Osteocyte (in vitro differentiated cells): ENCODE results near the gene ATG4A. TPM values are rescaled to one million over a fixed set of nuclear protein-coding genes. Genes with fewer than 3 reads are reported as not detected.

Experiments
- DNase-seq: peaks from one replicate; pipeline ENCODE4 v3.0.0; 2021; ENCODE audit warnings: mixed read lengths; ENCODE audit not compliant: unreplicated experiment; ENCODE audit errors: extremely low spot score
- H3K27ac Mint-ChIP-seq: one replicate; pipeline ENCODE4 v1.8.0; 2021; ENCODE audit warnings: mild to moderate bottlenecking, mixed read lengths; ENCODE audit not compliant: unreplicated experiment
- H3K27me3 Mint-ChIP-seq: one replicate; pipeline ENCODE4 v1.8.0; 2021; ENCODE audit warnings: mixed read lengths; ENCODE audit not compliant: unreplicated experiment
- H3K36me3 Mint-ChIP-seq: one replicate; pipeline ENCODE4 v1.8.0; 2021; ENCODE audit warnings: mixed read lengths; ENCODE audit not compliant: unreplicated experiment
- H3K4me1 Mint-ChIP-seq: one replicate; pipeline ENCODE4 v1.8.0; 2021; ENCODE audit warnings: mixed read lengths; ENCODE audit not compliant: unreplicated experiment
- H3K4me3 Mint-ChIP-seq: one replicate; pipeline ENCODE4 v1.8.0; 2021; ENCODE audit warnings: mild to moderate bottlenecking, moderate library complexity, mixed read lengths; ENCODE audit not compliant: unreplicated experiment
- H3K9me3 Mint-ChIP-seq: one replicate; pipeline ENCODE4 v1.8.0; 2021; ENCODE audit warnings: mixed read lengths; ENCODE audit not compliant: unreplicated experiment
- CTCF ChIP-seq: fragments of 200-600 bp; sonication (generic); IDR thresholded peaks from 2 replicates; pipeline ENCODE4 v1.5.0; 2021; ENCODE audit warnings: antibody characterized with exemption, mild to moderate bottlenecking, moderate library complexity
- total RNA-seq: library from RNA; stranded (reverse); gene quantifications from 2 replicates; pipeline ENCODE4 v1.2.1, GENCODE V29; 2021

ATG4A gene
- total RNA-seq, 1 donor from 2014 or later: 14.2 TPM

GRCh38 chrX:108088511-108088910, 3.1 kb upstream of the ATG4A start:
- H3K4me1 Mint-ChIP-seq: peaks cover 13% of the 10 kb centered on the region
- peaks cover 29% of the 10 kb centered on the region for H3K36me3 Mint-ChIP-seq
- no peaks in the 10 kb centered on the region for H3K27me3 Mint-ChIP-seq
- H3K9me3 Mint-ChIP-seq: no peaks in the 10 kb centered on the region
- TF ChIP-seq CTCF: no peak
- no peak overlapping the region for H3K27ac Mint-ChIP-seq
- no peak overlapping the region for H3K4me3 Mint-ChIP-seq
- DNase-seq: no peak

DNA sequence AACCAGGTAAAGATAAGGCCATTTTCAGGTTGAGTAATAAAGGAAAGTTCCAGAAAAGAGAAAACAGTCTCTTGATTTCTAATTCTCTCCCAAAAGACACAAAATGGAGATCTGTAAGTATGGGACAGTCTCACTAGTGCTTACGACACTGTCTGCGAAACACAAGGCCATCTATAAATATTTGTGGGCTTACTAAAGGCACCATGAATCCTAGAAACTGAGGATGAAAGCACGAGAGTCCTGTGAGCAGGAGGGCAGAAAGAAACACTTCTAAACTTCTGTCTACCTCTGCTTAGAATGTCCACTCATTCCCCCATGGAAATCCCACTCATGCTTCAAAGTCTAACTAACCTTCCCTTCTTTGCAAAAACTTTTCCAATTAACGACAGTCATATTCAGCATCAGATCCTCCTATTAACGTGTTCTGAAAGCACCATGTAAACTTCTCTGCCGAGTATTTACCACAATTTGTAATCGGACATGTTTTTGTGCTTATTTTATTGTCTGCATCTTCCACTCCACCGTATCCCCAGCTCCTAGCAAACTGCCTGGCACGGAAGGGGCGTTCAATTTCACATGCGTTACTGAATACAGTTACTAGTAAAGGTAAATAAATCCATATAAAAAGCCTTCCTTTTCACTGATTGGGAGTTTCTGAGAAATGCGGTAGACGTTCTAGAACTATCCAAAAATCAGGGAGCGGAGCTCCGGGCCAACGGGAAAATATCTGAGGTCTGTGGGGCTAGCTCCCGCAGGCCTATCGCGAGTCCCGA, 901 bp upstream of the ATG4A start:
- Mint-ChIP-seq H3K9me3 (no peaks in the 10 kb centered on the region), H3K27me3 (no peaks in the 10 kb centered on the region), H3K36me3 (peaks cover 17% of the 10 kb centered on the region), H3K4me3 (no peak overlapping the region), H3K4me1 (peaks cover 13% of the 10 kb centered on the region), H3K27ac (no peak overlapping the region)
- TF ChIP-seq CTCF: no peak
- no peak for DNase-seq

DNA sequence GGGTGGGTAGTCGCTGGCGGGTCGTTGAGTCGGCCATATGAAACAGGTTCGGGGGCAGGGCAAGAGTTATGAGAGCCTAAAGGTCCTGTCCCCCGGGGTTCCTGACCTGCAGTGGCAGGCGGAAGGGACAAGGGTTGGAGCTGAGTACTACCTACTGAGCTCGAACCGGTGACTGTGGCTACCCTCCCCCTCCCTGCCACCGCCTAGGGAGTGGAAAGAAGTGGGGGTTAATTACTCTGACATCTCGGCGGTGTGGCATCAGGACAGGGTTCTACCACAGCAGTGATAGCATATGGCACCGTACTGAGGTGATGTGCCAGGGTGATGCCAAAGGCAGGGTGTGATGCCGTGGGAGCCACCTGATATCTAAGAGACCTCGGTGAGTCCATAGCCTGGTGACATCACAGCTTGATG, 307 bp downstream of the ATG4A start:
- peaks cover 13% of the 10 kb centered on the region for H3K4me1 Mint-ChIP-seq
- no peaks in the 10 kb centered on the region for H3K27me3 Mint-ChIP-seq
- H3K4me3 Mint-ChIP-seq: no peak overlapping the region
- no peaks in the 10 kb centered on the region for H3K9me3 Mint-ChIP-seq
- H3K36me3 Mint-ChIP-seq: peaks cover 10% of the 10 kb centered on the region
- DNase-seq: no peak
- no peak for TF ChIP-seq CTCF
- H3K27ac Mint-ChIP-seq: no peak overlapping the region

DNA sequence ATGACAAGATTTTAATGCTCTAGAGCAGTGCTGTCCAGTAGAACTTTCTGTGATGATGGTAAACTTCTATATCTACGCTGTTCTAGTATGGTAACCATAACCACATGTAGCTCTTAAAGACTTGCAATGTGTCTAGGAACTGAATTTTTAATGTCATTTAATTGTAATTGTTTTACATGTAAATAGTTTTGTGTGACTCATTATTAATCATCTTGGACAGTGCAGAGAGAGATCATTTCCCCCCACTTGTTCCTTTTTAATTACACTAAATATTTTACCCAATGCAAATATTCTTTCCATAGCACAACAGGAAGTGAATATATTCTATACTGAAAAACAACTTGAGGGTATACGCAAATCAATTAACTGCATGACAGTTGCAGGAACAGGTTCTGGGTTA, 5.8 kb downstream of the ATG4A start:
- Mint-ChIP-seq H3K4me3 (no peak overlapping the region), H3K27me3 (no peaks in the 10 kb centered on the region), H3K9me3 (peaks cover 3% of the 10 kb centered on the region), H3K4me1 (peaks cover 2% of the 10 kb centered on the region), H3K36me3 (no peaks in the 10 kb centered on the region), H3K27ac (no peak overlapping the region)
- no peak for TF ChIP-seq CTCF
- DNase-seq: no peak

DNA sequence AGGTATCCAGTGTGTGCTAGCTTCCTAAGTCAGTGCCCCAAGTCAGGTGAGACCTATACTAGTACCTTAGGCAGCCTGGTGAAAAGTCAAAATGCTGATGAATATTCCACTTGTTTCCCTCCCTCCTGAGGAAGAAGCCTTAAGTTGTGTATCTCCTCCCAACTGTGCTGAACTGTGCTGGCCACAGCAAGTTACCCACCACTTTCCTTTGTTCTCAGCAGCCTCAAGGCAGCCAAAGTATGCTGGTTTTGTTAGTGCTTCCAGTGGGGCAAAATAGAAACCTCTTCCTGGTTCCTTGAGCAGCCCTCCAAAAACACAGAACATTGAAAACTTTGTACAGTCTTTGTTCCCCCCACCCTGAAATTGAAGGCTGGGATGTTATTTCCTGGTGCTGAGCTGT, 13.9 kb downstream of the ATG4A start:
- Mint-ChIP-seq H3K27me3 (no peaks in the 10 kb centered on the region), H3K9me3 (peaks cover 10% of the 10 kb centered on the region), H3K27ac (no peak overlapping the region), H3K36me3 (peaks cover 4% of the 10 kb centered on the region), H3K4me1 (no peaks in the 10 kb centered on the region), H3K4me3 (no peak overlapping the region)
- DNase-seq: no peak
- no peak for TF ChIP-seq CTCF
